PFSK-1 (cell line): ENCODE measurements around the gene USP7.

Experiments used
- FOXP2 ChIP-seq: optimal IDR thresholded peaks from 2 replicates; pipeline ENCODE3; 2011; ENCODE audit warnings: borderline replicate concordance, control low read depth, inconsistent platforms; ENCODE audit not compliant: insufficient read depth; ENCODE audit errors: extremely low read length, extremely low read depth
- POLR2AphosphoS5 ChIP-seq: IDR thresholded peaks from 2 replicates; pipeline ENCODE4 v1.6.1; 2012; ENCODE audit warnings: low read depth, mild to moderate bottlenecking, control low read depth, low read length, moderate library complexity
- SIN3A ChIP-seq: IDR thresholded peaks from 2 replicates; pipeline ENCODE4 v1.6.1; 2012; ENCODE audit warnings: mild to moderate bottlenecking, low read length, moderate library complexity, borderline replicate concordance; ENCODE audit not compliant: insufficient read depth
- TAF1 ChIP-seq: IDR thresholded peaks from 2 replicates; pipeline ENCODE4 v1.6.1; 2012; ENCODE audit warnings: low read length, control low read depth, borderline replicate concordance; ENCODE audit not compliant: insufficient read depth
- TF ChIP-seq, protein P1 (sequence below), 2 experiments: IDR thresholded peaks; 2 replicates each; pipeline versions ENCODE4 v1.6.1 to v1.8.0; 2011 to 2012; ENCODE audit warnings: low read depth in 2 of 2, low read length in 2 of 2, control low read depth in 1 of 2, inconsistent platforms in 1 of 2, mild to moderate bottlenecking in 1 of 2, moderate library complexity in 1 of 2; ENCODE audit not compliant: insufficient read depth in 1 of 2

USP7 gene

DNA sequence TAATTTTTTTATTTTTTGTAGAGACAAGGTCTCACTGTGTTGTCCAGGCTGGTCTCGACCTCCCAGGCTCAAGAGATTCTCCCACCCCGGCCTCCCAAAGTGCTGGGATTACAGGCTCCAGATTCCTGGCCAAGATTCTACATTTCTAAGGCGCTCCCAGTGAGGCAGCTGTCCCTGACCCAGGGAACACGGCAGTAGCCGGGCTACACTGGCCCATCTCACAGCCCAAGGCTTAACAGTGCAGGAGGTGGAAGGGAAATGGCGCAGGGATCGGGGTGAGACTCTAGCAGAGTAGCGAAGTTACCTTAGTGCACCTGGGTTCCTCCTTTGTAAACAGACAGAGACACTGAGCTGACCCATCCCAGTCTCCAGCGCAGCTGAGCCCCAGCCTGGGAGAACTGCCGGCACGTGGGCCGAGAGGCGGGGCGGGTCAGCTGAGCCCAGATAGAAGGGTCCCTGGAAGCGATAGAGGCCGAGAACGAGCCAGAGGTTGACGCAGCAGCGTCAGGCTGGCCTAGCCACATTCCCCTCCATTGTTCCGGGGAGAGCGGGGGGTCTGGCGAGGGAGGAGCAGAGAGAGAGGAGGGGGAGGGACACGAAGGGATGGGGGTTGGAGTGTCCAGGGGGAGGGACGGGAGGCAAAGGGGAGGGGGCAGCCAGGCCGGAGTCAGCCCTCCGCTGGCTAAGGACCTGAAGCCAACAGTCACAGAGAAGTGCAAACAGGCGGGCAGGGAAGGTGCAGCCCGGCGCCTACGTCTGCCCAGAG lies 97.4 kb downstream of the USP7 start:
- TF ChIP-seq SIN3A (no peak), POLR2AphosphoS5 (no peak), TAF1 (no peak), FOXP2 (no peak)
- TF ChIP-seq, protein P1, sequence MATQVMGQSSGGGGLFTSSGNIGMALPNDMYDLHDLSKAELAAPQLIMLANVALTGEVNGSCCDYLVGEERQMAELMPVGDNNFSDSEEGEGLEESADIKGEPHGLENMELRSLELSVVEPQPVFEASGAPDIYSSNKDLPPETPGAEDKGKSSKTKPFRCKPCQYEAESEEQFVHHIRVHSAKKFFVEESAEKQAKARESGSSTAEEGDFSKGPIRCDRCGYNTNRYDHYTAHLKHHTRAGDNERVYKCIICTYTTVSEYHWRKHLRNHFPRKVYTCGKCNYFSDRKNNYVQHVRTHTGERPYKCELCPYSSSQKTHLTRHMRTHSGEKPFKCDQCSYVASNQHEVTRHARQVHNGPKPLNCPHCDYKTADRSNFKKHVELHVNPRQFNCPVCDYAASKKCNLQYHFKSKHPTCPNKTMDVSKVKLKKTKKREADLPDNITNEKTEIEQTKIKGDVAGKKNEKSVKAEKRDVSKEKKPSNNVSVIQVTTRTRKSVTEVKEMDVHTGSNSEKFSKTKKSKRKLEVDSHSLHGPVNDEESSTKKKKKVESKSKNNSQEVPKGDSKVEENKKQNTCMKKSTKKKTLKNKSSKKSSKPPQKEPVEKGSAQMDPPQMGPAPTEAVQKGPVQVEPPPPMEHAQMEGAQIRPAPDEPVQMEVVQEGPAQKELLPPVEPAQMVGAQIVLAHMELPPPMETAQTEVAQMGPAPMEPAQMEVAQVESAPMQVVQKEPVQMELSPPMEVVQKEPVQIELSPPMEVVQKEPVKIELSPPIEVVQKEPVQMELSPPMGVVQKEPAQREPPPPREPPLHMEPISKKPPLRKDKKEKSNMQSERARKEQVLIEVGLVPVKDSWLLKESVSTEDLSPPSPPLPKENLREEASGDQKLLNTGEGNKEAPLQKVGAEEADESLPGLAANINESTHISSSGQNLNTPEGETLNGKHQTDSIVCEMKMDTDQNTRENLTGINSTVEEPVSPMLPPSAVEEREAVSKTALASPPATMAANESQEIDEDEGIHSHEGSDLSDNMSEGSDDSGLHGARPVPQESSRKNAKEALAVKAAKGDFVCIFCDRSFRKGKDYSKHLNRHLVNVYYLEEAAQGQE (IDR thresholded peaks at IDR 0.05; ENCODE audit: insufficient read depth in 1 of 2, low read depth in 2 of 2, low read length in 2 of 2): no peak

DNA sequence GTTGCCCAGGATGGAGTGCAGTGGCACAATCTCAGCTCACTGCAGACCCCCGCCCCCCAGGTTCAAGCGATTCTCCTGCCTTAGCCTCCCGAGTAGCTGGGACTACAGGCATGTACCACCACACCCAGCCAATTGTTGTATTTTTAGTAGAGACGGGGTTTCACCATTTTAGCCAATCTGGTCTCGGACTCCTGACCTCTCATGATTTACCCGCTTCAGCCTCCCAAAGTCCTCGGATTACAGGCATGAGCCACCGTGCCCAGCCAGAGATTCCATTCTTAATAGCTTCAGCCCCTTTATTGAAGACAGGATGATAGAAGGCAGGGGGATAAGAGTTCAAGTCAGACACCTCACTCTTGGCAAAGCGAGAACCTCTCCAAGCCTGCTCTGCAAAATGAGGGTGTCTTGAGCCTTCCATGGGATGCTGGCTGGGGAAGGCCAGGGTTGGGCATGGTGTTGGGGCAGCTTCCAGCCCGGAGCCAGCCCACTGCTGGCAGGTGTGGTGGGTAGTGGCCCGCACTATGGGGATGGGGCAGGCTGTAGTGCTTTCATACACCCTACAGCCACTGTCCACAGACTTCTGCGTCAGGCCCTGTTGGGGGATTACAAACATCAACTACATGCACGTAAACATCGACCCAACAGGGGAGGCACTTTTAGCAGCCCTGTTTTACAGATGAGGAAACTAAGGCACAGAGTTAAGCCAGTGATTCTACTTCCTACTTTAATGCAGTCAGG lies 98.4 kb downstream of the USP7 start:
- no peak for TF ChIP-seq TAF1
- TF ChIP-seq FOXP2: no peak
- no peak for TF ChIP-seq SIN3A
- TF ChIP-seq, protein P1 (IDR thresholded peaks at IDR 0.05; ENCODE audit: insufficient read depth in 1 of 2, low read depth in 2 of 2, low read length in 2 of 2): no peak
- TF ChIP-seq POLR2AphosphoS5: no peak

DNA sequence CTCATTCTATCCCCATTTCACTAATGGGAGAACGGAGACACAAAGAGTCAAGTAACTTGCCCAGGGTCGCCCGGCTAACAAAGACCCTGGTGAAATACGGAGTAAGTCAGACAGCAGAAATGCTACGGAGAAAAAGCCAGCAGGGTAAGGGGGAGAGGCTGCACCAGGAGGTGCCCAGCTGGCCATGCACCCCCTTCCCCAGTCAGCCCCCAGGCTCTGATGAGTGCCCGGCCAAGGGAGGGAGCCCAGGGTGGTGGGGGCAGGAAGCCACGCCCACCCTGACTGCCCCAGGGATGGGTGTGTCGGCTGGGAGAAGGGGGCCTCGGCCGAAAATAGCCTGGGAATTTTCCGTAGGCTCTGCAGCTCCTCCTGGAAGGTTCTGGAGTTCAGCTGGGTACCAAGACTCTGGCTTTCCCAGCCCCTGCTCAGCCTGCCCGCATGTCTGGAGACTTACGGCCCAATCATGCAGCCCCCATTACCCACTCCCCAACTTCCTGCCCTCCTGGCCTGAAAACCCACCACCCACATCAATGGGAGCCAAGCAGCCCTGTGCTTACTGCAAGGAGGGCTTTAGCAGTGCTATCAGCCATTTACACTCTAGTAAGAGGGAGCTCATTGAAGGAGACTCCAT lies 99.1 kb downstream of the USP7 start:
- TF ChIP-seq POLR2AphosphoS5: no peak
- TF ChIP-seq, protein P1 (IDR thresholded peaks at IDR 0.05; ENCODE audit: insufficient read depth in 1 of 2, low read depth in 2 of 2, low read length in 2 of 2): no peak
- TF ChIP-seq TAF1: no peak
- no peak for TF ChIP-seq FOXP2
- TF ChIP-seq SIN3A: no peak

DNA sequence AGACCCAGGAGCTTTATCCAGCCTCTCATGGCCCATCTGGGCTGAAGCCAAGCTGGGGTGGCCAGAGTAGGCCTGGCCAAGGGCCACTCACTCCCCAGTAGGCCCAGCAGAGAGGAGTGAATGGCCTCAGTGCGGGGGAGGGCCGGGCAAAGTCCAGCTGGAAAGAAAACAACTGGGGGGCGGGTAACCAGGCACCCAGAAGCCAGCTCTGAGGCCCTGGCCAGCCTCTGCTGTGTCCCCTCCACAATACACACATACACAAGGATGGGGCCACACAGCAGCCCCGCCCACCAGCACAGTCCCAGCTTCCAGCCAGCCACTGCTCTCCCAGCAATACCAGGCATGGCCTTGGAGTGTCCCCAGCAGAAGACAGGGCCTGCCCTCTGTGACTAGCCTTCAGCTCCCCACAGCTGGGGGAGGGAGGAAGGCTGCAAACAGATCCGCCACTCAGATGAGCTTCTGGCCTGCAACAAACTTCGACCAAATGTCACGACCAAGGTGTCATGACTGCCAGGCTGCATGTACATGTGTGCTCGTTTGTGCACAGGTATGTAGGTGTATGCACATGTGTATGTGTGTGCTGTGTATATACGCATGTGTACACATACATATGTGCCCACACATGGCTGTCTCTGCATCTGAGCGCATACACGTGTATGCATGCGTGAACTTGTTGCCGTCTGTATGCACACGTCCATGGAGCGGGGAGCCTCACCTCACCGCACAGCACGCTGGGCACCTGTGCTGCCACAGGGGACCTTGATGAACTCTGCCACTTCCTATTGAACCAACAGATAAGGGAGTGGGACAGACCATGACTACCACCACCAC lies 99.9 kb downstream of the USP7 start:
- TF ChIP-seq FOXP2 (no peak), SIN3A (no peak), POLR2AphosphoS5 (no peak), TAF1 (no peak)
- TF ChIP-seq, protein P1 (IDR thresholded peaks at IDR 0.05; ENCODE audit: insufficient read depth in 1 of 2, low read depth in 2 of 2, low read length in 2 of 2): no peak
